RWPE1 (cell line): ENCODE results near the gene IFNL1.

ENCODE experiments used
- CTCF ChIA-PET: fragments of 350-600 bp; sonication (Branson Sonifier 250); formaldehyde crosslinking; extraction: SDS; loops from one replicate; lab custom pipeline; 2021; lab: Yijun Ruan, JAX
- POLR2A ChIA-PET: fragments of 400-600 bp; formaldehyde crosslinking; extraction: SDS; loops from one replicate; lab custom pipeline; 2020; ENCODE audit warnings: antibody characterized with exemption; ENCODE audit not compliant: low non-redundant PET; lab: Yijun Ruan, JAX
- DNase-seq: peaks from one replicate; pipeline ENCODE4 v3.0.0; 2012; ENCODE audit warnings: low spot score
- H3K27ac ChIP-seq: fragments of 450-650 bp; 2 replicates; pipeline ENCODE4 v1.5.1; 2017
- TF ChIP-seq, protein P1 (sequence below): fragments of 450-650 bp; conservative IDR thresholded peaks from 2 replicates; pipeline ENCODE4 v1.5.1; 2017; ENCODE audit warnings: low read depth, mild to moderate bottlenecking

IFNL1 gene

DNA sequence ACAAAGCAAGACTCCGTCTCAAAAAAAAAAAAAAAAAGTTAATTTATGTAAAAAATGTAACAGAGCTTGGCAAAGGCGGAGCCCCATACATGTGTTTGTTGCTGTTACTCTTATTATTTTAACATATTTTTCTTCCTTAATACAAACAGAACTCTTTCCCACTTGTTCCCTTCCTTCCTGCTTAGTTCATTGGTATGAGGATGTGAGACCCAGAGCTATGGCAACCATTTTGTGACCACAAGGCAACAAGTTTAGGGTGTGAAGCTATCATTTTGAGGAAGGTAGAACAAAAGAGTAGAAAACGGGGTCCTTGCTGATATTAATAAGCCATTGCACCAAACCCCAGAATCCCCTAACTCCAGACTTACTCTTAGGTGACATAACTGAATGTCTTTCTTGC lies 5.4 kb downstream of the IFNL1 start:
- no peak for DNase-seq
- H3K27ac ChIP-seq, result no peak overlapping the region
- CTCF ChIA-PET, result interaction anchor here (0.6 to 0.7 kb wide), 2 partner anchors 75 to 156 kb away, joined by 3 read pairs; no protein-coding TSS in a partner anchor
- TF ChIP-seq, protein P1, sequence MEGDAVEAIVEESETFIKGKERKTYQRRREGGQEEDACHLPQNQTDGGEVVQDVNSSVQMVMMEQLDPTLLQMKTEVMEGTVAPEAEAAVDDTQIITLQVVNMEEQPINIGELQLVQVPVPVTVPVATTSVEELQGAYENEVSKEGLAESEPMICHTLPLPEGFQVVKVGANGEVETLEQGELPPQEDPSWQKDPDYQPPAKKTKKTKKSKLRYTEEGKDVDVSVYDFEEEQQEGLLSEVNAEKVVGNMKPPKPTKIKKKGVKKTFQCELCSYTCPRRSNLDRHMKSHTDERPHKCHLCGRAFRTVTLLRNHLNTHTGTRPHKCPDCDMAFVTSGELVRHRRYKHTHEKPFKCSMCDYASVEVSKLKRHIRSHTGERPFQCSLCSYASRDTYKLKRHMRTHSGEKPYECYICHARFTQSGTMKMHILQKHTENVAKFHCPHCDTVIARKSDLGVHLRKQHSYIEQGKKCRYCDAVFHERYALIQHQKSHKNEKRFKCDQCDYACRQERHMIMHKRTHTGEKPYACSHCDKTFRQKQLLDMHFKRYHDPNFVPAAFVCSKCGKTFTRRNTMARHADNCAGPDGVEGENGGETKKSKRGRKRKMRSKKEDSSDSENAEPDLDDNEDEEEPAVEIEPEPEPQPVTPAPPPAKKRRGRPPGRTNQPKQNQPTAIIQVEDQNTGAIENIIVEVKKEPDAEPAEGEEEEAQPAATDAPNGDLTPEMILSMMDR, result no peak
- POLR2A ChIA-PET, result no interaction called here

DNA sequence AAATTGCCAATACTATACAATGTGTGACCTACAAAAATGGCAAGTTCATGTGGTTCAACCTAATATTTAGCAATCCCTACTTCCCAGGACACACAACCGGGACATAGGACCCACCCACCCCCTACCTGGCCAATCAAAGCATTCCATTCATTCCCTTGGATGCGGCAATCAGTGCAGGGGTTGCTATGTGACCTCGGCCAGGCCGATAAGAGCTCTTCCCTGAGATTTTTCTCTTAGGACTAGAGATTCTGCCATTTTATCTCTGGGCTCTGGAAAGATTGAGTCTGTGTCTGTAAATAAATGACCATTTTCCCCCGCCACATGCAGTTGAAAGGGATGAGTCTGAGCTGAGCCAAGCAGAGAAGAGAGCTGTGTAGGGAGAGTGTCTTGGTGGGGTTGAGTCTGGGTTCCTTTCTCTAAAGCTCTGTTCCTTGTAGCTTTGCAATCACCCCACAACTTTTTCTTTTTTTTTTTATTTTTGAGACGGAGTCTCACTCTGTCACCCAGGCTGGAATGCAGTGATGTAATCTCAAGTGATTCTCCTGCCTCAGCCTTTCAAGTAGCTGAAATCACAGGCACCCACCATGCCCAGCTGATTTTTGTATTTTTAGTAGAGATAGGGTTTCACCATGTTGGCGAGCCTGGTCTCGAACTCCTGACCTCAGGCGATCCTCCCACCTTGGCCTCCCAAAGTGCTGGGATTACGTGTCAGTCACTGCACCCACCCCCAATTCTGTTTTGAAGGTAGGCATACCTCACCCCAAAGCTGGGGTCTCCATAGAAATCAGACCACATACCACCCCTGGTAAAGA lies 7.4 kb downstream of the IFNL1 start:
- DNase-seq, result no peak
- TF ChIP-seq, protein P1, result no peak
- CTCF ChIA-PET, result interaction anchor here (0.7 kb wide), 1 partner anchor 51 kb away, joined by 4 read pairs; no protein-coding TSS in a partner anchor
- POLR2A ChIA-PET, result interaction anchor here (0.6 kb wide), 1 partner anchor 9 kb away, joined by 3 read pairs; no protein-coding TSS in a partner anchor
- no peak overlapping the region for H3K27ac ChIP-seq

DNA sequence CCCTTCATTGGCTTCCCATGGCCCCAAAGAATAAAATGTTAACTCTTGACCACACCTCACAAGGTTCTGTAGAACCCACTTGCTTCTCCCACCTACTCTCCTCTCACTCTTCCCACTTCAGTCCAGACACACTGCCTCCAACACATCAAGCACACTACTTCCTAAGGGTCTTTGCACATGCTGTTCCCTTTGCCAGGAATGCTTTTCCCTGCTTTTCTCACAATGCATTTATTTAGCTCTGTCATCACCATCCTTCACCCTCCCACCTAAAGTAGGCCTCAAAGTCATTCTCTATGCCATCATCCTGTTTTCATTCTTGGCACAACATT lies 7.9 kb downstream of the IFNL1 start:
- ChIA-PET CTCF (no interaction called here), POLR2A (no interaction called here)
- DNase-seq, result no peak
- no peak overlapping the region for H3K27ac ChIP-seq
- TF ChIP-seq, protein P1, result no peak

DNA sequence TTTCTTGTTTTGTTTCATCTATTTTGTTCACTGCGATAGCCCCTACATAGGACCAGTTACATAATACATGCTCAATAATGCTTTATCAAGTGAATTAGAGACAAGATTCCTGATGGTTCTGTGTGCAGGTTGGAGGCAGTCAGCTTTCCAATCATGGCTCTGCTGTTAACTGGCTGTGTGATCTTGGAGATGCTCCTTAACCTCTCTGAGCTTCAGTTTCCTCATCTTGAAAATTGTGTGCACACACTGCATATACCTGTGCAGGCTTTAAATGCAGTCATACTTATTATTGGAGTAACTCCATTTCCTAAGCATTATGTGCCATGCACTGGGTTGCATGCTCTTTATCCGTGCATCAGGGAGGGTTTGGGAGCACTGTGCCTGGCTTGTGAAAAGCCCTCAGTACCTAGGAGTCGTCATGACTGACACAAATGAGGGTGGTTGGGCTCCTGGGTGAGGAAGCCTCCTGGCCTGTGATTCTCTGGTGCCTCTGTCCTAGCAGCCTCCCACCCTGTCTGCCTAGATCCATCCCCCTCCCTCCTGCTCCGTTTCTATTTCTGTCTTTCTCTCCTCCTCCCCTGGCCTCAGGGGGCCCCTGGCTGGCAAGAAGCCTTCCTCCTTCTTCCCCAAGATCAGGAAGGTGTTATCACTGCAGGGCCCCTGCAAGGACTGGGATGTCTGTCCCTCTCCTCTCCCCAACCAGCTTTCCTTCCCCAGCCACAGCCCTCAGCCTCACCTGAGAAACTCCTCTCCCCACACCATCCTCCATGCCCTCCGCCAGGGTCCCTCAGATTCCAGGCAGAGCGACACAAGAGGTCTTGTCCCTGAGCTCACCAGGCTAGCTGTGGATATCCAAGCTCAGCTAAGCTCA lies 8.7 kb downstream of the IFNL1 start:
- TF ChIP-seq, protein P1, result no peak
- CTCF ChIA-PET, result interaction anchor here (0.6 kb wide), 1 partner anchor 1361 kb away, joined by 5 read pairs; no protein-coding TSS in a partner anchor
- no peak overlapping the region for H3K27ac ChIP-seq
- POLR2A ChIA-PET, result no interaction called here
- DNase-seq, result no peak

DNA sequence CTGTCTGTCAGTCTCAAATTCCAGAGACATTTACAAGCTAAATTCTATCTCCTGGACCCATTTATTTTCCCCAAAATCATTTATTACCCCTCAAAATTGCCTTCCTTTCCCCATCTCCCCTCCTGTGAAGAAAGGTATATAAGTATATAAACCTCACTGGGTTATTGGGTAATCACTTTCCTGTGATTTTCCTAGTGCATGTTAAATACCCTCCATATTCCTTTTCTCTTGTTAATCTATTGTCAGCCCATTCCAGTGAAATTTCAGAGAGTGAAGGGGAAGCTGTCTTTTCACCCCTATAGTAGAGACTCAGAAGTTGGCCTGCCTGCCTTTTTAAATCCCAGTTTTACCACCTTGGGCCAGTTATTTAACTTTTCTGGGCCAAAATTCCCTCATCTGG lies 9.9 kb downstream of the IFNL1 start:
- POLR2A ChIA-PET, result no interaction called here

More for the DNA sequence above, 9.9 kb downstream of the IFNL1 start:
- no peak overlapping the region for H3K27ac ChIP-seq
- TF ChIP-seq, protein P1, result no peak
- CTCF ChIA-PET, result no interaction called here
- DNase-seq, result no peak
